Measurements from ENCODE around the gene HERC2. TPM values are rescaled to one million over a fixed set of nuclear protein-coding genes. Genes with fewer than 3 reads are reported as not detected.

Gene HERC2
- total RNA-seq, 2 donors from 2014 or later: 65.1 to 69.8 TPM

DNA sequence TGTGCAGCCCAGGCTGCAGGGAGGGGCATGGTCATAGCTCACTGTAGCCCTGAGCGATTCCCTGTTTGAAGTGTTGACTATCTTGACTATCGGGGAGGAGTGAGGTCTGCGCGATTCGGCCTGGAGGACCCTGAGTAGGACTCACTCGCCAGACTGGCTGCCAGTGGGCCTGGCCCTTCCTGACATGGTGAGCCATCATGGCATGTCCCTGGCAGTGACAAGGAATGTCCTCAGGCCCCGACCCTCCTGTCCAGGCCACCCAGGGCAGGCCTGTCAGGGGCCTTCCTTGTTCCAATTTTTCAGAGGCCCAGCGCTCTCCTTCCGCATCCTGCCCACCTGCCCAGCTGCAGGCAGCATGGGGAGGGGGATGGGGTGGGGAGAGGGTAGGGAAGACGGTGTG is 217.7 kb downstream of the HERC2 start:
- no peak for DNase-seq (ENCODE audit: low spot score)
- intact Hi-C loops (cut with DNase I): no loop called here
- Histone ChIP-seq H3K9me3 (no peaks in the 10 kb centered on the region), H3K4me1 (replicated peaks) (peaks cover 3% of the 10 kb centered on the region), H3K36me3 (no peaks in the 10 kb centered on the region), H3K4me3 (no peak overlapping the region), H3K27me3 (replicated peaks; ENCODE audit: insufficient read depth) (no peaks in the 10 kb centered on the region), H3K27ac (no peak overlapping the region)
- WGBS: 97% methylated on average over 10 of the region's 10 CpGs
- TF ChIP-seq, protein P1, sequence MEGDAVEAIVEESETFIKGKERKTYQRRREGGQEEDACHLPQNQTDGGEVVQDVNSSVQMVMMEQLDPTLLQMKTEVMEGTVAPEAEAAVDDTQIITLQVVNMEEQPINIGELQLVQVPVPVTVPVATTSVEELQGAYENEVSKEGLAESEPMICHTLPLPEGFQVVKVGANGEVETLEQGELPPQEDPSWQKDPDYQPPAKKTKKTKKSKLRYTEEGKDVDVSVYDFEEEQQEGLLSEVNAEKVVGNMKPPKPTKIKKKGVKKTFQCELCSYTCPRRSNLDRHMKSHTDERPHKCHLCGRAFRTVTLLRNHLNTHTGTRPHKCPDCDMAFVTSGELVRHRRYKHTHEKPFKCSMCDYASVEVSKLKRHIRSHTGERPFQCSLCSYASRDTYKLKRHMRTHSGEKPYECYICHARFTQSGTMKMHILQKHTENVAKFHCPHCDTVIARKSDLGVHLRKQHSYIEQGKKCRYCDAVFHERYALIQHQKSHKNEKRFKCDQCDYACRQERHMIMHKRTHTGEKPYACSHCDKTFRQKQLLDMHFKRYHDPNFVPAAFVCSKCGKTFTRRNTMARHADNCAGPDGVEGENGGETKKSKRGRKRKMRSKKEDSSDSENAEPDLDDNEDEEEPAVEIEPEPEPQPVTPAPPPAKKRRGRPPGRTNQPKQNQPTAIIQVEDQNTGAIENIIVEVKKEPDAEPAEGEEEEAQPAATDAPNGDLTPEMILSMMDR (IDR thresholded peaks at IDR 0.05): no peak
- TF ChIP-seq POLR2AphosphoS5 (IDR thresholded peaks at IDR 0.05) (no peak), POLR2A (IDR thresholded peaks at IDR 0.05) (no peak)

DNA sequence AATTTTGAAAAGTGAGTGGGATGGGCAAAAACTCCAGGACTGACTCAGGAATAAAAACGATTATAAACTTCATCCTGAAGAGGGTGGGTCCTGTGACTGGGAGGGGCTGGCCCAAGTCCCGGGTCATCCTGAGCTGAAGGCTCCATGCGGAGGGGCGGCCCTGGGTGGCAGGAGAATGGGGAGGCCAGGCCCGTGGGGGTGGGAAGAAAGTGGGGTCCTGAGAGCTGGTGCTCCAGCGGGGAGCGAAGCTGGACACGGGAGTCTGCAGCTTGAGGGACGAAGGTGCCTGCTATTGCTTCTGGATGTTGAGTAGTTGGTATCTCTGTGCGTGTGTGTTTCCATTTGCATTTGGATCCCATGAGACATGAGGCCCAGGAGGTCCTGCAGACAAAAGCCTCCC is 218.1 kb downstream of the HERC2 start:
- H3K36me3 ChIP-seq: no peaks in the 10 kb centered on the region
- intact Hi-C loops (cut with DNase I): no loop called here
- no peaks in the 10 kb centered on the region for H3K27me3 ChIP-seq (replicated peaks; ENCODE audit: insufficient read depth)
- H3K27ac ChIP-seq: no peak overlapping the region
- peaks cover 3% of the 10 kb centered on the region for H3K4me1 ChIP-seq (replicated peaks)
- WGBS: 87% methylated on average over 10 of the region's 10 CpGs
- no peaks in the 10 kb centered on the region for H3K9me3 ChIP-seq
- no peak for DNase-seq (ENCODE audit: low spot score)
- TF ChIP-seq POLR2A (IDR thresholded peaks at IDR 0.05): no peak
- TF ChIP-seq, protein P1 (IDR thresholded peaks at IDR 0.05): no peak
- TF ChIP-seq POLR2AphosphoS5 (IDR thresholded peaks at IDR 0.05): no peak
- no peak overlapping the region for H3K4me3 ChIP-seq

DNA sequence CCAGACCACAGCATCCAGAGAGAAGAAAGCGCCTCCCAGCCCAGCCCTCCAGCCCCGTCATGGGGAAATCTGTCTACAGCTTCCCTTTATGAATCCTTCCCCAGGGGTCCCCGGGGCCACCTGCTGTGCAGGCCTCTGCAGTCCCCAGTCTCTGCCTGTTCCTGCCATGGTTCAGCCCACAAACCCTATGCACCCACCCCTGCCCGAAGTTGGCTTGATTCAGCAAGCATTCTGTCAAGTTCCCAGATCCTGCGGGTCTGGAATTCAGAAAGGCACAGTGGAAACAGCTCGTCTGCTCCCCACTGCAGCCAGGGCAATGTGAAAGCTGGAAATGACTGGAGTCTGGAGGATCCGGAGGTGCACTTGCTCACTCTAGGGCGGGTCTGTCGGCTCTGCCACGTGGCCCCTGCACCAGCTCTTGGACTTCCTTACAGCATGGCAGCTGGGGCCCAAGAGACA is 220.0 kb downstream of the HERC2 start:
- WGBS: 87% methylated on average over 9 of the region's 10 CpGs

DNA sequence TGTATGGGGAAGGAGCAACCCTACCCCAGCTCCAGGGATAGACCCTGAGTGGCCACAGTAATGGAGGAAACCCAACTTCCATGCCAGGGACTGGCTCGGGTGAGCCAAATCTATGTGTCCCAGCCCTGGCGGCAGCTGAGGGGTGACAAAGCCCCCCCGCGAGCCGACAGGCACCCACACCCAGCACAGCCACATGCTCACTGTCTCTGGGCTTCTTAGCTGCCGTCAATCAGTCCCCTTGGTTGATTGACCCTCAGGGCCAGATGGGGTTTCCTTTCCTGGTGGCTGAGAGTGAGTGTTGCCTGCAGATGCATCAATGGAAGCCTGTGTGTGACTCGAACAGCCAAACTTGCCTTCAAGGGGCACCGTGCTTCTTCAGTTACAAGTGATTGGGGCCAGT is 220.8 kb downstream of the HERC2 start:
- DNase-seq (ENCODE audit: low spot score): no peak
- no peak overlapping the region for H3K4me3 ChIP-seq
- H3K27me3 ChIP-seq (replicated peaks; ENCODE audit: insufficient read depth): no peaks in the 10 kb centered on the region
- no peak overlapping the region for H3K27ac ChIP-seq
- intact Hi-C loops (cut with DNase I): no loop called here
- whole genome bisulfite sequencing: 97% methylated on average over 3 of the region's 8 CpGs
- H3K4me1 ChIP-seq (replicated peaks): no peaks in the 10 kb centered on the region
- TF ChIP-seq, protein P1 (IDR thresholded peaks at IDR 0.05): no peak
- TF ChIP-seq POLR2A (IDR thresholded peaks at IDR 0.05) (no peak), POLR2AphosphoS5 (IDR thresholded peaks at IDR 0.05) (no peak)
- H3K36me3 ChIP-seq: no peaks in the 10 kb centered on the region
- H3K9me3 ChIP-seq: no peaks in the 10 kb centered on the region

More for the DNA sequence above, 220.0 kb downstream of the HERC2 start:
- Histone ChIP-seq H3K4me1 (replicated peaks) (peaks cover 3% of the 10 kb centered on the region), H3K27ac (no peak overlapping the region), H3K9me3 (no peaks in the 10 kb centered on the region), H3K36me3 (no peaks in the 10 kb centered on the region), H3K4me3 (no peak overlapping the region), H3K27me3 (replicated peaks; ENCODE audit: insufficient read depth) (no peaks in the 10 kb centered on the region)
- intact Hi-C loops (cut with DNase I): no loop called here
- DNase-seq (ENCODE audit: low spot score): no peak
- TF ChIP-seq POLR2A (IDR thresholded peaks at IDR 0.05) (no peak), POLR2AphosphoS5 (IDR thresholded peaks at IDR 0.05) (no peak)
- TF ChIP-seq, protein P1 (IDR thresholded peaks at IDR 0.05): no peak

DNA sequence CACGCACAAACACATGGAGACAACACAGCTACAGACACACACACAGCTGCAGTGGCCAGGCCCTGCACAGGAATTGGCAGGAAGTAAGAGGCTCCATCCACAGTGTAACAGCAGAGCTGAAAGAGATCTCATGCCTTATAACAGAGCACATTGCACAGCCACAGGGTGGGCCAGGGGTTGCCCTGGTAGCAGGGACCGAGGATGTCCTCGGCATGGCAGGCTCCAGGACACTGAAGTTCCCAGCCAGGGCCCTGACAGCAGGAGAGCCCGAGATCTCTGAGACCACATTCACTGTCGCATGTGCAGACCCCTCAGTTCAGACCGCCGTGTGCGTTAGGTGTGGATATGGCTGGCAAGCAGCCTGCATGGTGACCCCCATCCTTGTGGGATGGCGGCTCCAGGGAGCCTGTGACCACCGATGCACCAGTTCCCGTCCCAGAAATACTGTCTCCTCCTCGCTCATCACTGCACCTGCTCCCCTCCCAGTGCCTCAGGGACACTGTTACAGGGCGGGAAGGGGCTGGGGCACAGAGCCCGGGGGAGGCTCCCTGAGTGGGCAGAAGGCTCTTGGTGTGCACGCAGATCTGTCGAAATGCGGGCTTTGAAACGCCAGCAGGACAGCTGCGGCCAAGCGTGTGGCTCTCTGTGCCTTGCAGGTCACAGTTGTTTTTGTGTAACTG is 221.3 kb downstream of the HERC2 start:
- H3K4me3 ChIP-seq: no peak overlapping the region
- 91% methylated on average over 20 of the region's 20 CpGs for WGBS

More for the DNA sequence above, 221.3 kb downstream of the HERC2 start:
- no peak for TF ChIP-seq POLR2A (IDR thresholded peaks at IDR 0.05)
- TF ChIP-seq POLR2AphosphoS5 (IDR thresholded peaks at IDR 0.05): no peak
- TF ChIP-seq, protein P1 (IDR thresholded peaks at IDR 0.05): no peak
- Histone ChIP-seq H3K27ac (no peak overlapping the region), H3K36me3 (no peaks in the 10 kb centered on the region), H3K4me1 (replicated peaks) (no peaks in the 10 kb centered on the region), H3K27me3 (replicated peaks; ENCODE audit: insufficient read depth) (no peaks in the 10 kb centered on the region), H3K9me3 (no peaks in the 10 kb centered on the region)
- intact Hi-C loops (cut with DNase I): no loop called here
- no peak for DNase-seq (ENCODE audit: low spot score)
